ENCODE results near the gene NAPSA.

Gene NAPSA

GRCh38 chr19:50383852-50384684 lies 18.6 kb upstream of the NAPSA start, which contains the start of gene POLD1:
Gene POLD1, plus strand, starts transcription at chr19:50384347. Its CDS starts 14,505 bp downstream, at chr19:50398852.
- peak; percentile 96 for DNase-seq (ENCODE audit: low read depth)

- no peak for DNase-seq (ENCODE audit: low read depth)
These were observed 17.8 kb upstream of the NAPSA start for GRCh38 chr19:50383001-50383851.

GRCh38 chr19:50381881-50382729 lies 16.7 kb upstream of the NAPSA start:
- DNase-seq (ENCODE audit: low read depth) = no peak

GRCh38 chr19:50380751-50381151 lies 15.3 kb upstream of the NAPSA start:
- no peak for DNase-seq (ENCODE audit: low read depth)

GRCh38 chr19:50380137-50380536 lies 14.7 kb upstream of the NAPSA start:
- DNase-seq (ENCODE audit: low read depth) = no peak

GRCh38 chr19:50379602-50380001 lies 14.2 kb upstream of the NAPSA start:
- DNase-seq (ENCODE audit: low read depth) = no peak

GRCh38 chr19:50378863-50379236 lies 13.4 kb upstream of the NAPSA start:
- no peak for DNase-seq (ENCODE audit: low read depth)

- no peak for DNase-seq (ENCODE audit: low read depth)
These were observed 12.9 kb upstream of the NAPSA start for GRCh38 chr19:50378169-50378862.

GRCh38 chr19:50377517-50377916 lies 12.1 kb upstream of the NAPSA start:
- DNase-seq (ENCODE audit: low read depth) = no peak

- DNase-seq (ENCODE audit: low read depth) = no peak
These were observed 11.6 kb upstream of the NAPSA start for GRCh38 chr19:50377051-50377461.

GRCh38 chr19:50376166-50377050 lies 11.0 kb upstream of the NAPSA start, which contains the start of gene NR1H2:
Gene NR1H2, plus strand, starts transcription at chr19:50376457. Its CDS starts 1,149 bp downstream, at chr19:50377606.
- peak; percentile 91 for DNase-seq (ENCODE audit: low read depth)

GRCh38 chr19:50371914-50372475 lies 6.6 kb upstream of the NAPSA start:
- no peak for DNase-seq (ENCODE audit: low read depth)

GRCh38 chr19:50368649-50369570 lies 3.5 kb upstream of the NAPSA start:
- DNase-seq (ENCODE audit: low read depth) = peak; percentile 57

- DNase-seq (ENCODE audit: low read depth) = no peak
These were observed 2.6 kb downstream of the NAPSA start for GRCh38 chr19:50362656-50363424.

GRCh38 chr19:50362030-50362412 lies 3.4 kb downstream of the NAPSA start:
- DNase-seq (ENCODE audit: low read depth) = no peak

- DNase-seq (ENCODE audit: low read depth) = no peak
These were observed 4.0 kb downstream of the NAPSA start for GRCh38 chr19:50361290-50362029.

- DNase-seq (ENCODE audit: low read depth) = no peak
These were observed 6.1 kb downstream of the NAPSA start for GRCh38 chr19:50359328-50359818.

All from stimulated activated CD8-positive, alpha-beta memory T cell treated with anti-CD3 and anti-CD28 coated beads, Interleukin-15, amount 100 ng/mL, for 24 hours (primary cell).